Left cardiac atrium (tissue), 4 donors: ENCODE data around the gene ARHGEF26. TPM values are rescaled to one million over a fixed set of nuclear protein-coding genes. Genes with fewer than 3 reads are reported as not detected.

Source experiments
- ATAC-seq, 2 donors: fragments of 200-7000 bp; cut with Tn5 transposase; one replicate each; pipeline ENCODE4 v1.9.1; 2020; ENCODE audit warnings: mild to moderate bottlenecking in 2 of 2, moderate library complexity in 2 of 2
- DNase-seq: peaks from one replicate; pipeline ENCODE4 v3.0.0-alpha.2; 2020
- intact Hi-C, 2 donors: fragments of 100-400 bp; cut with DNase I; formaldehyde crosslinking; loops; one replicate each; pipeline versions ENCODE4 v1.14.1 to v1.15.1; 2022 to 2023
- total RNA-seq, 2 donors: library from RNA; stranded (reverse); fragmentation: NEBNext Ultra II Directional; extraction: Animal tissue kit (Norgen Biotek cat#: 25700); gene quantifications; one replicate each; pipeline ENCODE4 v1.2.1, GENCODE V29; 2021
- donor health status: DM: no; HTN: yes; CAD: no.
- donor health status: DM: no; HTN: yes; CAD: no; lungs with severe emphysema.
- donor health status: DM: yes; HTN: yes; CAD: no.
- donor health status: Dilated cardiomyopathy.

ARHGEF26 gene
- total RNA-seq, 2 donors from 2014 or later, result 5.2 to 5.6 TPM

DNA sequence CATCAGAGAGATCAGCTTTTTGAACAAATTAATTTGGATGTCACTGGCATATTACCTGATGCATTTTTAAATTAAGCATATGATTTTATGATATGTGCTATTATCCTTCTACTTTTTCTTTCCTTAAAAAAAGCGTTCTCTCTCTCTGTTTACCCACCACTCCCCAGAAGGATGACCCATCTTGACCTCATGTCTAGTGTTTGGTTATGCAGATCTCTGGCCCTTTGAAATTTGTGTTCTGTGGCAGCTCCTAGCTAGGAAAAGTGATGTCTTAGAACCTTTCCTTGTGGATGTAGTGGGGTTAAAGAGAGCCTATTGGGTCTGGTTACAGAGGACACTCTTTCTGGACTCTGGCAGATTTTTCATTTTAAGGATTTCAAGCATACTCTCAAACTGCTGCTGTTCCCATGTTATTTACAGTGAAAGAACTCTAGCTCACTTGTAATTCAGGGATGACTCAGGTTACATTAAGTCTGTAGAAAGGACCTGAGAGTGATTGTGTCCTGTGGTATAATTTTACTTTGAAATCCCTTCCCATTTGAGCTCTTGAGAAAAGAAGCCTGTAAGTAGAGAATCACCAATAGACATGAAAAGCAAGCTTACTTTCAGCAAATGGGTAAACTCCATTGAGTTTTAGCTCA is 23.8 kb downstream of the ARHGEF26 start:
- intact Hi-C loops, result no loop called here

DNA sequence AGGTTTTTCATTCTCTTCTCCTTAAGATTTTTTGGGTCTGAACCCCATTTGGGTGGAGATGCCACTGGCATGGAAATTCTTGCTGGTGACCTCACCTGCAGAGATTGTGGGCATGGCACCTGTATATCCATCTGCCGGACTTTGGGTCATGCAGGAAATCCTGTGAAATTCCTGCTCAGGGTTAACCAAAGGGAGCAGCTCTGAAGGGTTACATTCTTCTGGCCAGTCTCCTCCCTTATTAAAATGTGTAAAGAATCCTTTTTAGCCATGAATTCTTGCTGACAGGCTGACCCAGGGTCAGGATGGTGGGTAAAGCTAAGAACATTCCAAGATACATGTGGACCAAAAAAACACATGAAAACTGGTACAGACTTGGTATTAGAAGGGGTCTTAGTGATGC is 27.4 kb downstream of the ARHGEF26 start:
- no peak for DNase-seq
- ATAC-seq, result no peak
- intact Hi-C loops, result no loop called here

More for the DNA sequence above, 23.8 kb downstream of the ARHGEF26 start:
- DNase-seq (no peak), ATAC-seq (no peak)

DNA sequence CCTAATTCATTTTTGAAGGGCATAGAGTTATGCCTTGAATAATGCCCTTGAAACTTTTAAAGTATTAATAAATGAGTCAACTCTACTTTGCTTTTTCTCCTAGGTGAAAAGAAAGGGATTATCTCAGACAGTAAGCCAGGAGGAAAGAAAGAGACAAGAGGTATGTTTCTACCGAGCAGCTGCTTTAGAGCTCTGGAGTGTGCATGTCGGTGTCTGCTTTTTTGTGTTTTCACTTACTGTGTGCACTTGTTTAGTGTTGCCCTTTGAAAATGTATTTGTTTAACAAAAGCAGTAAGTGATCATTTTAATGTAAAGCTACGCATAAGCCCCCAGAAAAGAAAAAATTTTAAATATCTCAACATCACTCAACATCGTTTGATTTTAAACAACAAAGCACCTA is 28.1 kb downstream of the ARHGEF26 start:
- intact Hi-C loops, result no loop called here
- no peak for ATAC-seq
- DNase-seq, result no peak

DNA sequence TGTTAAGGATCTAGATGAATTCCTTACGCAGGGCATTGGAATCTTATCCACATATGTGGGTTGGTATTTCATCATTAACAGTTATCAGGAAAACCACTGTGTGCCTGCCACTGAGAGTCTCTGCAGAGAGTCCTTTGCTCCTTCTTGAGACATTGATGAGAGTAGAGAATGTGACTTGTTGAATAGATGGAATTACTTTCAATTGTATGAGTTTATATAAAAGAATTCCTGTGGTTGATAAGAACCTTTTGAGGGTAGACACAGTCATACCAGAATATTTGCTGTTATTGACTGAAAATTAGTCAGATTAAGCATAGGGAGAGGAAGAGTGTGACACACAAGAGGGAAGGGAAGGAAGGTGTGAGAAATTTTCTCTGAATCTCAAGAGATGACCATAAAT is 30.8 kb downstream of the ARHGEF26 start:
- intact Hi-C loops, result no loop called here
- peak in 1 of 2 donors; percentile 29 for ATAC-seq
- no peak for DNase-seq

DNA sequence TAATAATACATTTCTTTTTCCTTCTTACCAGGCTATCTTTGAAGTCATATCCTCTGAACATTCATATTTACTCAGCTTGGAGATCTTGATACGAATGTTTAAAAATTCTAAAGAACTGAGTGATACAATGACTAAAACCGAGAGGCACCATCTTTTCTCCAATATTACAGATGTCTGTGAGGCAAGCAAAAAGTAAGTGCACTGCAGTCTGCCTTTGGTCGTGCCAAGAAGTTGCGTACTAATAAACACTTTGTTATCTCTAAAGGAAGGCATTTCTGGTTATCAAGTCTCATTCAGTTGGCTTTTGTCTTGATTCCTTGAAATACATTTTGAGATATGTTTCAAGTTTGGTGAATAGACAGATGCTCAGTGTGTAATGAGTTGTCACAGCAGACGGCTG is 31.6 kb downstream of the ARHGEF26 start:
- intact Hi-C loops, result no loop called here
- DNase-seq (no peak), ATAC-seq (no peak)

DNA sequence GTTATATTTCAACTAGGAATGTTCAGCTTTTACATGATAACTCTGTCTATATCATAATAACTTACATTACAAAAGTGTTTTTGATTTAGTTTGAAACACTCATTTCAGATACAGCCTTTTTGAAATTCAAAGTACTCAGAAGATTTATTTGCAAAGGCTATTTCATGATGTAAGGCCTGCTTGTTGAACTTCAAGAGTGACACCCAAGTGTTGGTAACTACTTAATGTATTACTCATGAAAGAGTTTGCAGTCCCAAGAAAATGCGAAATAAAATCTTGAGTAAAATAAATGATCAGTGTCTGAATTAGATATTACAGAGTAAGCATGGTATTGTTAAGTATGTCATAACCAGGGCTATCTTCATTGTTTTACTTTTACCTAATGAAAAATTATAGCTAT is 35.3 kb downstream of the ARHGEF26 start:
- ATAC-seq, result no peak
- DNase-seq, result no peak
- intact Hi-C loops, result no loop called here

DNA sequence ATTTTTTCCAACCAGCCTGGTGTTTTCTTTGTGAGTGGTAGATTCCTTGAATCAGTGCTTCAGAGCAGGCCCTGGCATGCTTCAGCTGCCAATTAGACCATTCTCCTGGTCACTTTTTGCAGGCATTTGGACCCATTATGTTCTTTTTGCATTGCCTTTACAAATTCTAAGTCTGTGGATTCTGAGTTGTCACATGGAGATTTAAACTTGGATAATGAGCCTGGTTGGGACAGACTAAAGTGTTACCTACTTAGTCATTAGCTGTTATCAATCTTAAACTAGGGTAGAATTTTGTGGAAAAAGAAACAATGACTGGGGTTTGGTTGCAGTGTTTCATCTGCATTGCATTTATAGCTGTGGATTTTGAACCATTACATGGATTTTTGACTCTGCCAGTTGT is 40.6 kb downstream of the ARHGEF26 start:
- intact Hi-C loops, result no loop called here
- ATAC-seq, result no peak
- no peak for DNase-seq

DNA sequence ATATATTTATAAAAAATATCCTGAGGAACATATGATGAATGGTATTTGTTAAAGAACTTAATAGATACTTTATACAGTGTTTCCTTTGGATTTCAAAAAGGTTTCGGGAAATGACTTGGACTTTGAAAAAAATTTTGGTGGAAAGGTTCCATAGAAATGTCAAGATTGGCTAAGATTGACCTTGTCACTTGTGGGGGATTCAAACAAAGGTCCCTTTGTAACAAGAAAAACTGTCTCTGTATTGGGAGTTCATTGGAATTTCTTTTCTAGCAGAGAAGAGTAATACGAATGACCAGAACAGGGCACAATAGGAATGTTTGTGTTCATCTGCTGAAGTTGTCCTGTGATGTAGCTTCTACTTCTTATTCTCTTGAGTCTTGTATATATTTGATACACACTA is 43.2 kb downstream of the ARHGEF26 start:
- no peak for ATAC-seq
- intact Hi-C loops, result no loop called here
- no peak for DNase-seq

DNA sequence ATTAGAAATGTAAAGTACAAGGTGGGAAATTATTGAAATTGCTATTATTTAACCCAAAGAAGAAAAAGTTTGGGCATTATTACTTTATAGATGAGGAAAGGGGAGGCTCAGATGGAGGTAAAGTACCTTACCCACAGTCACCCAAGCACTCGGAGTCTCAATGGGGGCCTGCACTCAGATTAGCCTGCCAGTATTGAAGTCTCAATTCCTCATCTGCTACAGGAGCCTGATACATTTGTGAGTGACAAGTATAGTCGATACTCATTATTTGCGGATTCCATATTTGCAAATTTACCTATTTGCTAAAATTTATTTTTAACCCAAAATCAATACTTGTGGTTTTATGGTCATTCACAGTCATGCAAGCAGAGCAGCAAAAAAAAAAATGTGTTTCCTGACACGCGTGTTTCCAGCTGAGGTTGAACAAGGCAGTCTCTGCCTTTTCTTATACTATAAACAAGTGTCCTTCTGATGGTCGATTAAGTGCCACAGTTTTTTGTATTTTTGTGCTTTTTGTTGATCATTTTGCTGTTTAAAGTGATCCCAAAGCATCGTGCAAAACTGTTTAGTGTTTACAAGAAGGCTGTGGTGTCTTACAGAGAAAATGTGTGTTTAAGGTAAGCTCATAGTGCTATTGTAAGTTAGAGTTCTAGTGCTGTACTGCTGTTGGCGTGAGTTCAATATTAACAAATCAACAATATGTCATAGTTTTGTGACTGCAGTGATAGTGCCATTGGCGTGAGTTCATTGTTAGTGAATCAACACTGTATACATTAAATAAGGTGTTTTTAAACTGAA is 48.0 kb downstream of the ARHGEF26 start:
- no peak for ATAC-seq
- DNase-seq, result no peak
- intact Hi-C loops, result no loop called here

DNA sequence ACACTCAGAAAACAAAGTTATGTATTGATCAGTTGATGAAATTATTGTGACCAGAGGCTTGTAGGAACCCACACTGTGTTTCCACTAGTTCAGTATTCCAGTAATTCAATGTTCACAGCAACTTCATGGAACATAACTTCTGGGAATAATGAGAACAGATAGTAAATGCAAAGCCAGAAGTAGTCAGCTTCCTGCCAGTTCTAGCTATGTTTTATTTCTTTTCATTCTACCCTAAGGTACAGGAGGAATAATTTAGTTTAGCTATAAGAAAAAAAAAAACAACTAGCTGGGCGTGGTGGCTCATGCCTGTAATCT is 48.6 kb downstream of the ARHGEF26 start:
- ATAC-seq, result no peak
- DNase-seq, result no peak
- intact Hi-C loops, result no loop called here

DNA sequence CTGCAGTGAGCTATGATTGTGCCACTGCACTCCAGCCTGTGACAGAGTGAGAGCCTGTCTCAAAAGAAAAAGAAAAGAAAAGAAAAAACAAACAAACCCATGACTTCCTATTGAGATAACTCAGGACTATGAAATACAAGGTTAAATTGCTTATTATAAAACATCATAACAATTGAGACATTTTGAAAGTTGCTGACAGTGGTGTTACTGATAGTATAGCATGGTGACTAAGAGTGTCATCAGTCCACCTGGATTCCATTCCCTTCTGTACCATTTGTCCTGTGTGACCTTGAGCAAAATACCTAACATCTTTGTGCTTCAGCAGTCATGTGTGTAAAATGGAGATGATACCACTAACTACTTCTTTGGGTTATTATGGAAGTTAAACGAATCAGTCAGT is 49.1 kb downstream of the ARHGEF26 start:
- DNase-seq (no peak), ATAC-seq (no peak)
- intact Hi-C loops, result no loop called here

DNA sequence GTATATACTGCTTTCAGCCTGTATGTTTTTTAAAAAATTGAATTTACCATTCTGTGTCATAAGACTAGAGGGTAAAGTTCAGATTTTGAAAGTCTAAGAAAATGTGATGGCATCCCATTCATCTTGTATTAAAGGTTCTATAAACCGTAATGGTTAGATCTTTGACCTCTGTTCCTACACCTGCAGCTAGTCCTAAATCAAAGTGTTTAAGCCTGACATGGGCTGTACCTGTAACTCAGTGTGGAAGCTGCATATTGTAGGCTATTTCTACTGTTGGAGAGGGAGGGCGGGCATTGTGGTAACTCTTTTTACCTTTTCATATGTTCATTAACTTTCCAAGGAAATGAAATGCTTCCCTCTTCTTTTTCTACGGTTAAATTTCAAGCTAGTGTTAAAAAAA is 53.9 kb downstream of the ARHGEF26 start:
- no peak for ATAC-seq
- no peak for DNase-seq
- intact Hi-C loops, result no loop called here

DNA sequence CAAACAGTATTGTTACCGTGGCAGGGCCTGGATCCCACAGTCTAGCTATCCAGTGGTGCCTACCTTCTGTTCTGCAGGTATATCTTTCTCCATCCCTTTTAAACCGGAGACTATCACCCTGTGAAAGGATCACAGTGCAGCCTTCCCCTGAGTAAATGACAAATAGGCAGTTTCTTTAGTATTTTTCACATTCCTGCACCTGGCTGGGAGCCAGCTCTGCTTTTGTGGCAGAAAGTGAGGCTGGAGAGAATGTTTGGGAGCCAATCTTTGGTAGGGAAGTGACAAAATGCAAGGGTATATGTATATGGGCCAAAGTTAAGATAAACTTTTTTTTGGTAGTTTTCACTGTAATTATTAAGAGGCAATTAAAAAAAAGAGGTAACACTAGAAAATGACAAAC is 54.8 kb downstream of the ARHGEF26 start:
- DNase-seq (no peak), ATAC-seq (no peak)
- intact Hi-C loops, result no loop called here

DNA sequence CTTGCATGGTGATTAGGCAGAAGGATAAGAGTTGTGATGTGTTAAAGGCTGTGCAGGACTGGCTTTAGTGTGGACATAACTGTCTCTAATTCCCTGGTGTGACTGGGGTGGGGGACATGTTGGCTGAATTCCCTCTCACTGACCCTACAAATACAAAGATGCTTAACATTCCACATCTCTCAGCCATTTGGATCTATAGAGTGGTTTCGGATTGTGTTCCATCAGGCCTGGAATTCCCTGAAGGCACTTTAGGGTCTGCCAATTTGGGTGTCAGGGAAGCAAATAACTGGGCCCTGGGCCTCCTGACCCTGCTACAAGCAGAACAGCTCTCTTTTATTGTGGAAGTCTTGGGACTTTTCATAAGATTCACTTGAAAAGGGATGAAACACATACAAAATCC is 56.2 kb downstream of the ARHGEF26 start:
- no peak for DNase-seq
- intact Hi-C loops, result no loop called here
- ATAC-seq, result no peak

DNA sequence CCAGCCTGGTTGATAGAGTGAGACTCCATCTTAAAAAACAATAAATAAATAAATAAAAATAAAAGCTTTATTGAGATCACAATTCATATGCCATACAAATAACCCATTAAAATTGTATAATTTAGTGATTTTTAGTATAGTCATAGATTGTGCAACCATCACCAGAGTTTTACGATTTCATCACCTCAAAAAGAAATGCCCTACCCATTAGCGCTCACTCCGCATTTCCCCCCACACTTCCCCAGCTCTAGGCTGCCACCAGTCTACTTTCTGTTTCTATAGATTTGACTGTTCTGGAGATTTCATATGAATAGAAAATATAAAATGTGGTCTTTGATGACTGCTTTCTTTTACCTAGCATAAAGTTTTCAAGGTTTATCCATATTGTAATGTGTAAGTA is 57.0 kb downstream of the ARHGEF26 start:
- DNase-seq (no peak), ATAC-seq (no peak)
- intact Hi-C loops, result no loop called here

DNA sequence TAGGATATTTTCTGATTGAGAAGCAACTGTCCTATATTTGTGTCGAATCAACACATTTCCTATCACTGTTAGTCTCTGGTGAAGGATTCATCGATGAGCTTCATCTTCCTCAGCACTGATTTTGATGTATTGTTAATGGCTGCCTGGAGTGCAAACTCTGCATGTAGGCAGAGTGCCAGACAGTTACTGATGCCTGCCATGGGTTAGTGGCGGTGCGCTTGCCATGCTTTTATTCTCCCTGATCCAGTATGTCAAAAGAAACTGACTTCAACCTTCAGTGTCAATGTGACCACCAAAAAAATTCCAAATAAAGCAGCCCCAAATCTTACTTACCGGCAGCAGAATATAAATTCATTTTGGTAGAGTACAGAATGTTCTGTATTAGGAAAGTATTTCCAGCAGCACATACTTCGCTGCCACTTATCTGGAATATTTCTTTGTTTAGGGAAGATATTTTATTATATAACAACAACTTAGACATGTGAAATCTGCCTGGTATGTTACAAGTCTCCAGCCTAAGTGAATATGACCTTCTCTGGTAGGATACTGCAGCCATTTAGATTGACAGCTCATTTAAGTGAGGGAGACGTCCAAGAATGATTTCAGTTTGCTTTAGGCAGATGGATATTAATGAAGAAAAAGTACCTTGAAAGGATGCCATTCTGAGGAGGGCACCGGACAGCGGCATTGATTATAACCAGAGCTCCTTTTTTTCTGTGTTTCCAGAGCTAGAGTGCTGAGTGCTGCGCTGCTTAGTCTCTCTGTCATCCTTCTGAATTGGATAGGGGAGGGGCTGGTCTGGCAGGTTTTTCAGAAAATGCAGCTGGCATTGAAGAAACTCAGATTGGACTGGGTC is 59.9 kb downstream of the ARHGEF26 start:
- ATAC-seq (peak in 1 of 2 donors; percentile 54), DNase-seq (no peak)
- intact Hi-C loops, result no loop called here

DNA sequence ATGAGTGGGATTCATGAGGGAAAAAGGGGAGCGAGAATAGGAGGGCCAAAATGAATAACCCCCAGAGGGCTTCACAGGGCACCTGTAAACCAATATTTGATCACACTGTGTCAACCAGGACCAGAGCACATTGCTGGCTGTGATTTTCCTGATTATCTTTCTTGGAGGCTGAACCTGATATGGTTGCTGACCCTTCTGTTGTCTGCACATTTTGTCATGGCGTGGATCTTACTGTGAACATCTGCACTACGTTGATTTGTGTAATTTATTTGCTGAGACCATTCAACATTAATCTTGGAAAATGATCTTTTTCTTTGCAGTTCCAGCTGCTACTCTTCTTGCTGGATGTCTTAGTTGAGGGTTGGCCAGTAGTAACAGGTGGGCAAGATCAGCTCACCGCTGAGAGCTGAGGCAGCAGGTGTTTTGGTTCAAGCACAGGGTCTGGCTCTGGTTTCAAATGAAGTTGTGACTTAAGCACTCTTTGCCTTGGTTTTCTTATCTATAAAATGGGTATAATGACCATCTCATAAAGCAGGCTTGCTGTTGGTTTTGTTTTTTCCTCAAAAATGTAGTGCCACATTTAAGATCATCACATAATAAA is 61.2 kb downstream of the ARHGEF26 start:
- ATAC-seq, result no peak

DNA sequence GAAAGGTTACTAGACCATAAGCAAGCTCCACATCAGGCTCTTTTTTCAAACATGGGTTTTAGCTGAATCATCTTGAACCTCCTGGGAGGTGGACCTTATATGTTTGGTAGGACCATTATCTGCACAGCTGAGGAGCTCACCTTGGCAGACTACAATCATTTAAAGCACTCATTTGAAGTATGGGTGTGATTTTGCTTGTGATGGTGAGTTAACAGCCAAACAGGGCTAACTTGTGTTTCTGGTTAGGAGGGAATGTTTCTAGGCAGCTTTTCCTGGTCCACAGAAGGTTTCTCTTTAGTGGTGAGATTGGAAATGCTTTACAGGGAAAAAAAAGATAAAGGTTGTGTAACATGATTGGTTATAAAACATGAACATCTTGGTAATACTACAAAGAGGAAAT is 61.8 kb downstream of the ARHGEF26 start:
- ATAC-seq, result no peak
- no peak for DNase-seq
- intact Hi-C loops, result no loop called here

More for the DNA sequence above, 61.2 kb downstream of the ARHGEF26 start:
- no peak for DNase-seq
- intact Hi-C loops, result no loop called here

DNA sequence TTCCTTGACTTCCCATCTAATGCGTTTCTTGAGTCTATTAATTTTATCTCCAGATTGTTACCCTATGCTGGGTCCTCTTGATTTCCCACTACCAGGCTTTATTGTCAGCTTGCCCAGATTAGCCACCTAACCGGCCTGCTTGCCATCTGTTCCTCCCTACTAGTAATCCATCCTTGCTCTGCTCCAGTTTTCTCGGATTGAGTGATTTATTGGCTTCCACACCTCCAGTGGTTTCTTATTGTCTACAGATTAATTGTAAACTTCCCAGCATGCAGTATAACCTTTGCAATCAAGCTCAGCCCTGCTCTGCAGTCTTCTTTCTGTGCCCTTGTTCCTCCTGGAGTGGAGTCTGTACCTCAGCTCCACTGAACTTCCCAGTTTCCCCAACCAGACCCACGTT is 63.4 kb downstream of the ARHGEF26 start:
- intact Hi-C loops, result no loop called here
- ATAC-seq (no peak), DNase-seq (no peak)

DNA sequence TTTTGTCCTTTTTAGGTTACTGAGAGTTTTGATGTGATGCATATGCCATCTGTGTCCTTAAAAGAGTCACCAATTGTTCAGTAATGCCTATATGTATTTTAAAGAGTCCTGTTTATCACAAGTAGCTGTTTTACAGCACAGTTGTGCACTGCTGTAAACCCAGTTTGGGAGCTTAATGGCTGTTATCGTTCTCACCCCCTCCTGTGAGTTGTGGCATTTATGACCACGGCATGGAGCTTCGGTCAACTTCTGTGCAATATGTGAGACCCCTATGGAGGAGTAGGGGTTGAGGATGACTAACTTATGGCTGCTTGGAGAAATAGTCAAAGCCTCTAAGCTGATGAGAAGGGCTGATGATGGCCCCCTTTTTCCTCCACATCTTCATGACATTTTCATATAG is 67.2 kb downstream of the ARHGEF26 start:
- no peak for ATAC-seq

More for the DNA sequence above, 67.2 kb downstream of the ARHGEF26 start:
- intact Hi-C loops, result no loop called here
- no peak for DNase-seq
